Tibial nerve (tissue), 4 donors: Measurements from ENCODE around the gene SPPL2C.

Experiments
- CTCF ChIP-seq, 5 experiments: fragments of 200-600 bp in 3 of 5; fragments of 450-650 bp in 2 of 5; sonication (generic) in 3 of 5; IDR thresholded peaks; one replicate each; pipeline ENCODE4 v1.5.1; 2016 to 2019; ENCODE audit warnings: antibody characterized with exemption in 5 of 5, mild to moderate bottlenecking in 3 of 5, moderate library complexity in 2 of 5
- EP300 ChIP-seq, 2 donors: sonication (generic); formaldehyde crosslinking; IDR thresholded peaks; one replicate each; pipeline ENCODE4 v1.6.1; 2017; ENCODE audit warnings: antibody characterized with exemption in 2 of 2, mild to moderate bottlenecking in 1 of 2
- POLR2A ChIP-seq, 2 donors: fragments of 450-650 bp; IDR thresholded peaks; one replicate each; pipeline ENCODE4 v1.6.1; 2017; ENCODE audit warnings: antibody characterized with exemption in 2 of 2, mild to moderate bottlenecking in 2 of 2, moderate library complexity in 2 of 2

GRCh38 chr17:45877467-45877866 is 32.8 kb downstream of the SPPL2C start:
- TF ChIP-seq POLR2A (IDR thresholded peaks at IDR 0.05) (no peak), CTCF (IDR thresholded peaks at IDR 0.05) (no peak), EP300 (IDR thresholded peaks at IDR 0.05) (no peak)
